AG04450 (cell line): ENCODE results near the gene RPAIN. TPM values are rescaled to one million over a fixed set of nuclear protein-coding genes. Genes with fewer than 3 reads are reported as not detected.

Experiments used
- CTCF ChIA-PET: fragments of 300-600, 350-600 bp; formaldehyde crosslinking; extraction: SDS; loops from one replicate; lab custom pipeline; 2022; ENCODE audit warnings: antibody characterized with exemption, inconsistent platforms; lab: Charles Lee
- POLR2A ChIA-PET: fragments of 350-600 bp; formaldehyde crosslinking; extraction: SDS; loops from one replicate; lab custom pipeline; 2021; ENCODE audit warnings: antibody characterized with exemption, inconsistent platforms; lab: Yijun Ruan, JAX
- DNase-seq: peaks from one replicate; pipeline ENCODE4 v3.0.0-alpha.2; 2011; ENCODE audit warnings: low read depth, low spot score
- H3K27ac ChIP-seq: one replicate; pipeline ENCODE4 v1.5.1; 2012; ENCODE audit warnings: low read depth, low read length, control low read depth
- H3K27me3 ChIP-seq: one replicate; pipeline ENCODE4 v1.6.0; 2012; ENCODE audit warnings: low read length; ENCODE audit not compliant: control insufficient read depth, insufficient read depth
- H3K4me3 ChIP-seq: 2 replicates; pipeline ENCODE4 v1.5.1; 2011; ENCODE audit warnings: mild to moderate bottlenecking, low read depth, low read length, control low read depth
- H3K9me3 ChIP-seq: 2 replicates; pipeline ENCODE4 v1.5.1; 2012; ENCODE audit warnings: low read length; ENCODE audit not compliant: control insufficient read depth, insufficient read depth
- CTCF ChIP-seq: IDR thresholded peaks from 2 replicates; pipeline ENCODE4 v1.5.1; 2011; ENCODE audit warnings: low read depth, low read length, control low read depth, inconsistent platforms
- polyA plus RNA-seq: library from polyadenylated mRNA; depleted of rRNA; stranded (reverse); fragments of >200 nt; gene quantifications from 2 replicates; pipeline ENCODE4 v1.2.3, GENCODE V29; 2011

Gene RPAIN
- polyA plus RNA-seq, 1 experiment = 37.5 TPM

GRCh38 chr17:5416901-5417300, 3.1 kb upstream of the RPAIN start:
- ChIA-PET POLR2A (no interaction called here), CTCF (interaction anchor here (0.5 to 1.0 kb wide), 2 partner anchors 22 to 508 kb away, joined by 3 to 6 read pairs; partner anchors contain the start of gene C1QBP)
- TF ChIP-seq CTCF = no peak
- Histone ChIP-seq H3K9me3 (no peaks in the 10 kb centered on the region), H3K4me3 (no peak overlapping the region), H3K27ac (no peak overlapping the region), H3K27me3 (no peaks in the 10 kb centered on the region)
- DNase-seq = no peak

- Histone ChIP-seq H3K27me3 (no peaks in the 10 kb centered on the region), H3K27ac (peak overlapping the region; percentile 88), H3K4me3 (peak overlapping the region; percentile 87), H3K9me3 (no peaks in the 10 kb centered on the region)
- TF ChIP-seq CTCF = no peak
- ChIA-PET CTCF (interaction anchor here (1.3 kb wide), 1 partner anchor 20 kb away, joined by 12 read pairs; the partner anchor contains the start of gene C1QBP), POLR2A (interaction anchor here (1.3 kb wide), 1 partner anchor 20 kb away, joined by 10 read pairs; the partner anchor contains the start of gene C1QBP)
- DNase-seq = no peak
Measured at GRCh38 chr17:5418858-5419355, 1.1 kb upstream of the RPAIN start.

GRCh38 chr17:5419356-5419958, 525 bp upstream of the RPAIN start, which contains the start of gene NUP88:
Gene NUP88 (minus strand): TSS chr17:5419662. CDS start chr17:5419650, 12 bp downstream.
- Histone ChIP-seq H3K9me3 (no peaks in the 10 kb centered on the region), H3K4me3 (peak within 1 kb of the TSS; percentile 87), H3K27me3 (no peaks in the 10 kb centered on the region), H3K27ac (peak within 1 kb of the TSS; percentile 88)
- no peak for TF ChIP-seq CTCF
- ChIA-PET CTCF (interaction anchor here (0.7 to 1.3 kb wide), 2 partner anchors 19 to 1854 kb away, joined by 3 to 12 read pairs; partner anchors contain the start of gene C1QBP), POLR2A (interaction anchor here (1.3 kb wide), 1 partner anchor 20 kb away, joined by 10 read pairs; the partner anchor contains the start of gene C1QBP)
- DNase-seq = peak; percentile 92

GRCh38 chr17:5422505-5422904, 2.5 kb downstream of the RPAIN start:
- ChIA-PET POLR2A (no interaction called here), CTCF (interaction anchor here (0.8 to 3.4 kb wide), 2 partner anchors 16 to 1576 kb away, joined by 3 to 31 read pairs; partner anchors contain the start of gene C1QBP)
- TF ChIP-seq CTCF = no peak
- H3K4me3 ChIP-seq = no peak overlapping the region
- no peaks in the 10 kb centered on the region for H3K9me3 ChIP-seq
- DNase-seq = no peak
- H3K27ac ChIP-seq = no peak overlapping the region
- no peaks in the 10 kb centered on the region for H3K27me3 ChIP-seq

- Histone ChIP-seq H3K27me3 (no peaks in the 10 kb centered on the region), H3K9me3 (no peaks in the 10 kb centered on the region), H3K27ac (no peak overlapping the region), H3K4me3 (no peak overlapping the region)
- no peak for DNase-seq
- ChIA-PET POLR2A (interaction anchor here (0.6 to 0.9 kb wide), 2 partner anchors 11 to 995 kb away, joined by 3 to 6 read pairs; no protein-coding TSS in a partner anchor), CTCF (interaction anchor here (1.0 to 3.4 kb wide), 3 partner anchors 13 to 175 kb away, joined by 3 to 31 read pairs (median 4); partner anchors contain the start of gene C1QBP)
- no peak for TF ChIP-seq CTCF
Measured at GRCh38 chr17:5424909-5425308, 4.9 kb downstream of the RPAIN start.
